Stimulated activated CD4-positive, alpha-beta T cell treated with anti-CD3 and anti-CD28 coated beads, Interleukin-12 subunit alpha, Interleukin-12 subunit beta, amount 100 ng/mL, for 4 hours (primary cell): ENCODE data around the gene TMEM132E.

Experiments used
- DNase-seq: peaks from one replicate; pipeline ENCODE4 v3.0.0-alpha.2; 2020

The TMEM132E gene

DNA sequence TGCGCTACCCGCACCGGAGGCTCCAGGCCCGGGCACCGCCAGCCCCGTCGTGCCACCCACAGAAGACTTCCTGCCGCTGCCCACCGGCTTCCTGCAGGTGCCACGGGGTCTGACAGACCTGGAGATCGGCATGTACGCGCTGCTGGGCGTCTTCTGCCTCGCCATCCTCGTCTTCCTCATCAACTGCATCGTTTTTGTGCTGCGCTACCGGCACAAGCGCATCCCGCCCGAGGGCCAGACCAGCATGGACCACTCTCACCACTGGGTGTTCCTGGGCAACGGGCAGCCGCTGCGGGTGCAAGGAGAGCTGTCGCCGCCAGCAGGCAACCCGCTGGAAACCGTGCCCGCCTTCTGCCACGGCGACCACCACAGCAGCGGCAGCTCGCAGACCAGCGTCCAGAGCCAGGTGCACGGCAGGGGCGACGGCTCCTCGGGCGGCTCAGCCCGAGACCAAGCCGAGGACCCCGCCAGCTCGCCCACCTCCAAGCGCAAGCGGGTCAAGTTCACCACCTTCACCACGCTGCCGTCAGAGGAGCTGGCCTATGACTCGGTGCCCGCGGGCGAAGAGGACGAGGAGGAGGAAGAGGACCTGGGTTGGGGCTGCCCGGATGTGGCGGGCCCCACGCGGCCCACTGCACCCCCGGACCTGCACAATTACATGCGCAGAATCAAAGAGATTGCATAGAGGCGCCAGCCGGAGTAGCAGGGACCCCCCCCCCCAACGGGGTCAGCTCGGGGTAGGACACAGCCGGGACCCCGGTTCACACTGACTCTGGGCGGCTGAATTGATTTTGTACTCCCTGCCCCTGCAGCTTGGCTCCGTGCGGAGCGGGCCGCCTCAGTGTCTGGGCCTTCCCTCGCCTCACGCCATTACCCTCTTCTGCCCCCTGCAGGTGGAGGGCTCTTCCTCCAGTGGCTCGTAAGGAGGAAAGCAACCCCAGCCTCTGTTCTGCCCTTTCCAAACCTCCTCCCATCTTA, 58.5 kb downstream of the TMEM132E start:
- peak; percentile 79 for DNase-seq

DNA sequence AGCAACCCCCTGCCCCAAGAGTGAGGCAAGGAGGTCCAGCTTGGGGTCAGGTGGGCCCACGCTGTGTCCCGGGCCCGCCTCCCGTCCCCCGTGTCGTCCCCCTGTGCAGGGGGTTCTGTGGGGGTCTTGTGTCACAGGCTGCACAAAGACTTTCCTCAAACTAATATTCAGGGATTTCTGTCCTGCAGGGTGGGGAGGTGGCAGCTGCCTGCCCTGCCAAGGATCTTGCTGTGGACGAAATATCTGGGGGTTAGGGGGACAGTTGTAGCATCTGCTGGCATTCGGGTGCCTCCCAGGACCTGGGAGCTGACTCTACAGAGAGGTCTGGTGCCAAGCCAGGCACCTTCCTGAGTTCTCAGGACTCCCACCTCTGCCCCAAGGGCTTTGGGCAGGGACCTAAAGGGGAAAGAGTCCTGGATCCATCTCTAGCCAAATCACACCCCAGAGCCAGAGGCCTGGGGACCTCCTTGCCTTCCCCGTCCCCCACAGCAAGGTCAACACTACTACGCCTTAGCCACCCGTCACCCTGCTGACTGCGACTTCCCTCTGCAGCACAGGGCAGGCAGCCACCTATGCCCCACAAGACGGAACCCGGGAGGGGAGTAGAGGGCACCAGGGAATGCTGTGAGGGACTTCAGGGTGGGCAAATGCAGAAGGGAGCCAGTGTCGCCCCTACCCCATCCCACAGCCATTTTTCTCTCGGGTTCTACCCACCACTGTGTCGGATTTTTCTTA, 59.3 kb downstream of the TMEM132E start:
- DNase-seq, result no peak

DNA sequence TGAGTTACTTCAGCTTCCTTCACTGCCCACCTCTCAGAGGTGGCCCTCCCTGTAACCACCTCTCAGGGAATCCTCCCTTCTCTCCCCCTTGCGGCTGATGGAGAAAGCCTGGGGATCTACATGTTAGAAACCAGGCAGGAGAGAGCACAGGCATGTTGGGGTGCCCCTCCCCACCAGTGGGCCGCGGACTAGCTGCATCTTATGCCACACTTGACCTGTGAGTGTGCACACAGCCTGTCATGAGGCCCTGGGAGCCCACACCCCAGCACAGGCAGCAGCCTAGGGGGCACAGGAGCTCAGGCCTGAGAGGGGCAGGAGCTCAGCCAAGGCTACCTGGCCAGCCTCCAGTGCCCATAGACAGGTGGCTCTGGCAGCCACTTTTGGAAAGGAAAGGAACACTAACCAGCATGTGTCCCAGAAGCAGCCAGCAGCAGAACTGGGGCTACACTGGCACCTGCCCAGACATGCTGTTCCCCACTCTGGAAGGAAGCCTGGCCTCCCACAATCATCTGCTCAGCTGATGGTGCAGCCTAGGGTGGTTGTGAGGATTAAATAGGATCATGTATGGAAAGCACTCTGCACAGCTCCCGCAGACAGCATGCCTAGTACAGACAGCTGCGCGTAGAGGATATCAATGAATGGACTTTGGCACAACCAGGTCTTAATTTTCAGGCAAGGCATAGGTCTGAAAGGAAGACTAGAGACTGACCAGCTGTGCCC, 60.5 kb downstream of the TMEM132E start:
- DNase-seq, result no peak

DNA sequence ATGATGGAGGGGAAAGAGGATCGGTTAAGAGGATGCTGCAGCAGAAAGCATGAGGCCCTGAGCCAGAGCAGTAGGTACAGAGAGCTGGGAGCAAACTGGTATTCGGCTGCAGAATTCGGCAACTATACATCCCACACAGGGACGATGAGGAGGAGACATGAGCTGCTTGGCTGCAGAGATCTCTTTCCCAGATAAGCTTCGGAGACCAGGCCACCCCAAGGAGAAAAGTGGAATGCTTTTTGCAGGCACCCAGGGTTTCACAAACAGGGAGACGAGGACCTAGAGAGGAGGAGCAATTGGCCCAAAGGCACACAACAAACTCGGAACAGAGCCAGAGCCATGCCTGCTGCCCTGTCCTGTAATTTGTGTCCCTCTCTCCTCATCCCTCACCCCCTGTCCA, 62.0 kb downstream of the TMEM132E start:
- DNase-seq, result no peak

DNA sequence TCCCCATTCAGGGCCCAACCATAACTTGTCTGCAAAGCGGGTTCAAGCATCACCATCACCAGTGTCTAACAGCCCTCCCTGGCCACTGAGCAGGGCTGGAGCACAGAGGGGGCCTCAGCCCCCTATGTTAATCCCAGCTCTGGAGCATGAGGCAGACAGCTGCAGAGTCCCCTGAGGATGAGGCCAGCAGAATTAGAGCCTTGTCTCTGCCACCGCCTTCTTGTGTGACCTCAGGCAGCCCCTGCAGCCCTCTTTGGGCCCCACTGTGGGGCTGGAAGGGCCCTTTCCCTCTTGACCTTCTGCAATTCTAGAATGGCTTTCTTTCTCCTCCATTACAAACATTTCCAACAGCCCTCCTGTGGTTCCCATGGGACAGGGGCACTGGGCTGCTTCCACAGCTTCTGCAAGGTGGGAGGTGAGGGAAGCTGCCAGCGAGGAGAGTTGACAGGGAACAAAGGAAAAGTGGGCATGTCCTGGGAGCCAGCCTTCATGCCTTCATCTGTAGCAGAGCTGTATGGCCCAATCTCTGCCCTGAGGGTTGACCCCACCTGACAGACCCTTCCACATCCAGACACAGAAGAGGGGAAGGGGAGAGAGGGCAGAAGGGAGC, 65.7 kb downstream of the TMEM132E start:
- DNase-seq, result no peak

DNA sequence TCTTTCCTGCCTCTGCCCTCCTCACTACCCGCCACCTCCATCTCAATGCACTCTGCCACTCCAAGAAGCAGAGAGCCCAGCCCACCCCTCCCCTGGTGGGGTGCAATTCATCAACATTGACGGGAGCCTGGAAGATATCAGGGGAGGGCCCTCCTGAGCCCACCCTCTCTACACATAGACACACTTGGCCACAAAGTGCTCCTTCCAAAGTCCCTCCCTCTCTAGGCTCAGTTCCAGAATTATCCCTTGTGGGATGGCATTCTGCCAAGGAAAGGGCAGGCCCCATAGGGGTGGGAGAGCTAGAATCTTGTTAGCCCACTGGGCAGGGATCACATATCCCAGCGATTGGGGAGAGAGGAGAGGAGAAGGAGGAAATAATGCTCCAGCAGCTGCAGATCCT, 66.2 kb downstream of the TMEM132E start:
- DNase-seq, result no peak

DNA sequence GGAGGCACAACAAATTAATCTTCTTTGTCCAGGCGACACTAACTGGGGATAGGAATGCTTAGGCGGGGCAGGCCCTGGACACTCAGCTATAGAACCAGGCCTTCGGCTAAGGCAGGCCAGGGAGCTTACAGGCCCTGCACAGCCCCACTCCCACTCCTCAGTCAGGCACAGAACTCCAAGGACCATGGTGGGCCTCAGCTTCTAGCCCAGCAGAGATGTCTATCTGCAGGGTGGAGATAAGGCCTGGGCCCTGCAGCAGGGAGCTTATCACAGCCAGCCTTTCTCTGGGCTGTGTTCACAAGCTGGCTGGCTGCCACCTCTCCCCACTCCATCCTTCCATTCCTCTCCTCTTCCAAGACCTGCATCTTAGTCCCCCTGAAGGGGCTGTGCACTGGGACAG, 68.1 kb downstream of the TMEM132E start:
- no peak for DNase-seq

DNA sequence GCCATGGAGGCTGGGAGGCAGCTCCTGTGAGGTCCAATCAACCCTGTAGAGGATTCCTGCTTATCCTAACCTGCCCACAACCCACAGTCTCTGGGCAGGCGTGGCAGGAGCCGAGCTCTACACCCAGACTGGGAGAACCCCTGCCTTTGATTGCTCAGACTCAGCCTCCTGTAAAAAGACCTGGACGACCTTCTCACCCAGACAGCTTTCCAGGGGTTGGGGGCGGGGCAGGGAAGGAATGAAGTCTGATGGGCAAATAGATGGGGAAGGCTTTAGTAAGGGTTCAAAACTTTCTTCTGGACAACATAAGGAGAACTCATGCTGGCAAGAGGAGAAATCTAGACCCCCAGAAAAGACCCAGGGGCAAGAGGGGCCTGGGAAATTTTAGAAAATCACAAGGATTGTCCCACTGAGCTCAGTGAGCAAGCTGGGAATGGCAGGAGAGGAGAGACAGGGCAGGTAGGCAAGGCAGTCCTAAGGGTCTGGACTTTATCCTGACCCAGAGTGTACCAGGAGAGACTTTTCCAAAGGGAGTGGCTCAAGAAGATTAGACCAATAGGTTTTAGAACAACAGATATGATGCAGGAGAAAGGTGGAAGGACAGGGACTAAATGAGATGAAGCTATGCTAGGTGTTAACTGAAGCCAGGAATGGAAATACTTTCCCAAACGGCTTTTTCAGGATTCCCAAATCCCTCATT, 70.8 kb downstream of the TMEM132E start:
- DNase-seq, result no peak

DNA sequence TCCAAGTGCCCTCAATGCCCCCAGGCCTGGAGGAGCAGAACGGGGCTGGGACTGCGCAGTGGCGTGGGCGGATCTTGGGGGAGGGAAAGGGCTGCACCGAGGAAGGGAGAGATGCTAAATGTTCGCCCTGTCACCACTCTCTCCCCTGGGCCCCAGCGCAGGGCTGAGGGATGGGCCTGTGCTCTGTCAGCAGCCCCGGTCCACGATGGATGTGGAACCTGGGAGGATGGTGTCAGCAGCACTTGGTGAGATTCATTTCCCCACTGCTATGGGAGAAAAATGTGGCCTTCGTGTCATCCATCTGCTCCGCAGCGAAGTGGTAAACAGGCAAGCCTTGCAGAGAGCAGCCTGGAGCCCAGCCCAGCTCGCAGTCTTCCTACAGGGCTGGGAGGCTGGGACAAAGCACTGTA, 72.0 kb downstream of the TMEM132E start:
- no peak for DNase-seq

DNA sequence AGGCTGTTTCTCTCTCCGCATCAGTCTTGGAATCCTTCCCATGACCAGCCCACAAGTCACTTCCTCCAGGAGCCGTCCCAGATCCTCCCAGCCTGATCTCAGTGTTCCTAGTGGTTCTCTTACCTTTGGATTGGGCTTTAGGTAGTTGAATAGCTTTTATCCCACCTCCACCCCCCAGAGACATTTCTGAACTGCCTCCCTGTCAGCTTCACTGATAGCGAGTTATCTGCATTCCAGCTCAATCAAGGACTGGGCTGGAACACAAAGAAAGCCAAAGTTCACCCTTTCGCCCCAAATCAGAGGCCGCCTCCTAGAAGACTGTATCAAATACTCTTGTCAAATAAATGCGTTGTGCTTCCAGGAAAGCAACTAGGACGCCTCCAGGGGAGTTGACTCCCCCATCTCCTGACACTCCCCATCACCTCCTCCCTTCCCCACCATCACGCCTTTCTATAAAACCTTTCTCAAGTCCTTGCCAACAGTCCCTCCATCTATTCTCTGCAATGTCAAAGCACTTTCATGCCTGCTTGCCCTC, 72.7 kb downstream of the TMEM132E start:
- no peak for DNase-seq

DNA sequence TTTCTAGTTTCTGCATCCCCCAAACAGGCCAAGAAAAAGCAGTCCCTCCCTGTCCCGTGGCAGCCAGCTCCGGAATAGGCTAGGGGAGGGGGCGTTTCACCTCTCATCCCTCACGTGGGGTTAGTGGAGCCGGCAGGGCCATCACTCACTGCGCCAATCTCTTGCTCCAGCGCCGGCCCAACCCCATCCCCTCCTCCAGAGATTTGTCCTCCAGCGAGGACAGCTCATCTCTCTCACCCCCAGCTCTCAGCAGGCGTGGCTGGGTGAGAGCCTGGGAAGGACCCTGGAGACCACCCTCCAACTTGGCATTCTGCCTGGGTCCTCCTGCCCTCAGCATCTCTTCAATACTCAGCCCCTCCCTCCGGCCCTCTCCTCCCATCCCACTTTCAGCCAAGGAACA, 74.1 kb downstream of the TMEM132E start:
- DNase-seq, result no peak

DNA sequence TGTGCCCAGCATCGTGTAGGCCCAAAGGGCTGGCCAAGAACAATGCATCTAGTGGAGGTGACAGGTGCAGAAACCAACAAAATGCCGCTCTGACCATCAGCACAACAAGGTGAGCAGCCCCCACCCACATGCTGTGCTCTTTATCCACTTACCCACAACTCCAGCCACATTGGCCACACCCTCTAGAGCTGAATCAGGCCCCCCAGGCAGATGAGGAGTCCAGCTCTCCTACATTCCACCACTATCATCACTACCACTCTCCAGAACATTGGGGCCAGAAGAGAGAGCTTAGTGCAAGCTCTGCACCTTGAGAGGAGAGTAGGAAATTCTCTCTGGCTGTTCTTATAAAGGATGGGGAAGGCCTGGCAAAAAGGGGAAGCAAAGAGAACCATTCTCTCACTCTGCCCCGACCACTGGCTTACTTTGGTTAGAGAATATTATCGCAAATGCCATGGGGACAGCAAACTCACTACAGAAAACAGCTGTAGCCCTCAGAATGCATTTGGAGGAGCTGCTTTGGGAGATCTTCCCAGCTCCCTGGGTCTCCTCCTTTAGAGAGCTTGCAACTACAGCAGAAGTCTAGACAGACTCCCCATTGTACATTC, 75.0 kb downstream of the TMEM132E start:
- DNase-seq, result no peak

DNA sequence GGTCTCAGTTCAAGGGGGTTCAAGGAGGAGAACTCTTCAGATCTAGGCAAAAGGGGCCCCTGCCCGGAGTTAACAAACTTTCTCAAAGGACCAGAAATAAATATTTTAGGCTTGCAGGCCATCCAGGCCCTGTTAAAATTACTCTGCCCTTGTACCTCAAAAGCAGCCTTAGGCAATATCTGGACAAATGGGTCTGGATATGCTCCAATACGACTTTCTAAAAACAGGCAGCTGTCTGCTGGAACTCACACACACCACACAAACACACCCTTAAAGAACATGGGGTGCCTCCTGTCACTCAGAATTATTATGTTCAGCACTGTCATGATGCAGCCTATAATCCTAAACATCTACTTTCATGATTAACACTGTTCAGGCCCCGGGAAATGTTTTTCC, 75.5 kb downstream of the TMEM132E start:
- DNase-seq, result no peak

DNA sequence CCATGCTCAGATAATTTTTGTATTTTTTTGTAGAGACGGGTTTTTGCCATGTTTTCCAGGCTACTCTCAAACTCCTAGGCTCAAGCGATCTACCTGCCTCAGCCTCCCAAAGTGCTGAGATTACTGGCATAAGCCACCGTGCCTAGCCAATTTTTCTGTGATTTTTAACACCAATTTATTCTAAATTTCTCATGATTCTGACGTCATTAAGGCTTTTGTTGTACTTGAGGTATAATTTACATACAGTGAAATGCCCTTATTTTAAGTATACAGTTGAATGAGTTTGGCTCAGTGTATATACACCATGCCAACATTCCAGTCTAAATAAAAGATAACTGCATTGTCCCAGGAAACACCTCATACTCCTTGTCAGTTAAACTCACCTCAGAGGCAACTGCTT, 77.4 kb downstream of the TMEM132E start:
- DNase-seq, result no peak

DNA sequence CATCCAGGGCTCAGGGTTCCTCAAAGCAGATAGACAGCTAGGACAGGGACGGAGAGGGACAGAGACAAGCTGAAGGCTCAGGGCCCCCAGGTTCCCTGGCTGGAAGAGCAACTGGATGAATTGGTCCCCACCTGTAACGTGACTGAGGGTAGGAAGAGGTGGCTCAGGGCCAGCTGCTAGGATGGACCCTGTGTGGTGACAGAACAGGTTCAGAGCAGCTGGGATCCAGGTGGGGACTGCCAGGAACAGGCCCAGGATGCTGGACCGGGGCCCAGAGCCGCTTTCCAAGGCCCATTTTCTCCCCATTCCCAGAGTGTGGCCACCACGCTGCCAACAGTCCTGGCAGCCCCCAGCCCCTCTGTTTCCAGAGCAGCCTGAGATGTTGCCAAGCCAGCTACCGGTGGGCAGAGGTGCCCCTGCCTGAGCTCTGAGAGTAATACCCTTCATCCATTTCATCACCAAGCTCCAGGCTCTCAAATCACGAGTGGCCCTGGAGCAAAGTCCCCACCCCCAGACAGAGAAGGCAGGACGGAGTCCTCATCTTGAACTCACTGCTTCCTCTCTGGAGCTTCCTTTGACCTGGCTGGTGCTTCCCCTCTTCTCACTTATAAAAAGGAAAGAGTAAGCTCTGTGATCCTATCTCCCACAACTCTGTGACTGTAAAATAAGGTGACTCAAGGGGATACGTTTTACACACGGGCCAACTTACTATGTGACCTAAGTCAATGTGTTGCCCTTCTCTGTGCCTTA, 79.6 kb downstream of the TMEM132E start:
- no peak for DNase-seq

DNA sequence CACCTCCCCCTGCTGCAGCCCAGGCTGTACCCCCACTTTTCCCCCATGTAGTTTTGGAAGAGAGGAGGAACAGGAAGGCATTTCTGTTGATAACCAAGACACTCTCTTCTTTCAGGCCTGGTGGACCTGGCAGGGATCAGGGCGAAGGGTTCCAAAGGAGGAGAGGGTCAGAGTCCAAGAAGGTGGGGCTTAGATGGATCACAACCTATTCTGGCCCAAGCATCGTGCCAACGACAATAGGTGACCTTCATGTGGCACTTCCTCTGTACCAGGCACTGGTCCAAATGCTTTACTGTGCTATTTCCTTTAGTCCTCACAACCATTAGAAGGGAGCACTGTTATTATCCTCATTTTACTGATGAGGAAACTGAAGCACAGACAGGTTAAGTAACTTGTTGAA, 84.3 kb downstream of the TMEM132E start:
- DNase-seq, result no peak

DNA sequence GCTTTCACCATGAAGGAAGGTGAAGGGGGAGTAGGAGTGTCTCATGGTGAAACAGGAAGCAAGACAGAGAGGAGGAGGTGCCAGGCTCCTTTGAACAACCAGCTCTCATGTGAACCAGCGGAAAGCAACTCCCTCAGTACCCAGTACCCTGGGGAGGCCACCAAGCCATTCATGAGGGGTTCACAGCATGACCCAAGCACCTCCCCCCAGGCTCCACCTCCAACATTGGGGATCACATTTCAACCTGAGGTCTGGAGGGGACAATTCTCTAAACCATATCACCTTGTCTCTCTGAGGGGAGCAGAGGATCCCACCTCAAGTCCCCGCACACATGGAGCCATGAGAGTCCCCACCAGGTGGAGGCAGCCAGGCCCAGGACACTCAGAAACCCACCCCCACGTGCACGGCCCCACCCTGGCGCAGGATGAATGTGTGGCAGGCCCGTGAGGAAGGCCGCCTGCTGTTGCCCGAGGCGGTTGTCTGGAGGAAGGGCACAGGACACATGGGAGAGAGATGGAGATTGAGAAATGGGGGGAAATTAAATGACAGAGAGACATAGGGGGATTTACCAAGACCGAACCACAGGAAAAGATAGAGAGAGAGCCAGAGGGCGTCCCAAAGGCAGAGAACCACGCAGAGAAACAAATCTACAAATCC, 85.9 kb downstream of the TMEM132E start:
- no peak for DNase-seq

DNA sequence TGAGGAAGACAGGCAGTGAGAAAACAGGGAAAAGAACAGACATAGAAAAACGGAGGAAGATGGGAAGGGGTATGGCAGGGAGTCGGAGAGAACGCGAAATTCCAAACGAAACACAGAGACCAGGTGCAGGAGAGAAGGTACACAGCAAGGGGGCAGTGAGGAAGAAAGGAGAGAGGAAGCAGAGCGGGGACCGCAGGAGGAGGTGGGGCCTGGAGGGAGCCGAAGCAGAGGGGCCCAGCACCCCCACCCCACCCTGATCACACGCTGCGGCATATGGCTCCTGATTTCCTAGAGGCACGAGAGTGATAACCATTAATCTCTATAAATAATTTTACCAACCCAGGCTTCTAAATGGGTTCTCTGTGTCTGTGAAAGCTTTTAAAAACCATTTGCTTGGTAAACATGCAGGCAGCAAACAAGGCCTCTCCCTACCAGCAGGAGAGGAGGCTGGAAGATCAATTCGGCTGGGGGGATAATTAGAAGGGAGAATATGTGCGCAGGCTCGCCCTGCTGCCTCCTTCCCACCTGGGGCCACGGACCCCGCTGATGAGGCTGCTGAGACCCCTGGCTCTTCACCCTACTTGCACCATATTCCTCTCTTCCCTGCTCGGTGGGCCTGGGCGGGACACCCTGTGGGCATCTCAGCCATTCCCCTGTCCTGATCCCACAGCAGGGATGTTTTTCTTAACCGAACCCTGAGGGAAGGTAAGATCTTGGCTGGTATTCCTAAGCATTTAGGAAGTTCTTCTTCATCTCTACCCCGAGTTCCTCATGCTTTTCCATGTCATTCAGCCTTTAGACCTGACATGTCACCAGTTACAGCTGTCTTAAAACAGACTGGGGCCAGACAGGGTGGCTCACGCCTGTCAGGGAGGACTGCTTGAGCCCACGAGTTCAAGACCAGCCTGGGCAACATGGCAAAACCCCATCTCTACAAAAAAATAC, 86.7 kb downstream of the TMEM132E start:
- no peak for DNase-seq

DNA sequence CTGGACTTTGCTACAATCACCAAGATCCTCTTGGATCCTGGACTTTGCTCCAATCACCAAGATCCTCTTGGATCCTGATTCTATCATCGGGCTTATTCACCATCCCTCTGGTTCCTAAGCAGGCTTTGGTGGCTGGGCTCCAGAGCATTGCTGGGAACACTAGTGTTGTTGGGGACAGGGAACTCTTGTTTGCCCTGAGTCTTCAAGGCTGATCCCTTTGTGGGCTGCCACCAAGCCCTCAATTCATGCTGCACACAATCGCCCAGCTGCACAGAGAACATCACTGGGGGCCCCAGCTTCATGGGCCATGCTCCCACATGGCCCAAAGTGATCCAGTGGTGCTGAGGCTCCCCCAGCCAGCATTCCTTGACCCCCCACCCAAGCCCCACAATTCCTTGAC, 88.3 kb downstream of the TMEM132E start:
- DNase-seq, result no peak
